GM19467 (cell line): Measurements from ENCODE around the gene DAB1.

Source experiments
- ATAC-seq: cut with Tn5 transposase; IDR thresholded peaks from one replicate; pipeline ENCODE4 v1.9.1; 2021; ENCODE audit warnings: mild to moderate bottlenecking, moderate library complexity; ENCODE audit not compliant: unreplicated experiment

DAB1 gene

DNA sequence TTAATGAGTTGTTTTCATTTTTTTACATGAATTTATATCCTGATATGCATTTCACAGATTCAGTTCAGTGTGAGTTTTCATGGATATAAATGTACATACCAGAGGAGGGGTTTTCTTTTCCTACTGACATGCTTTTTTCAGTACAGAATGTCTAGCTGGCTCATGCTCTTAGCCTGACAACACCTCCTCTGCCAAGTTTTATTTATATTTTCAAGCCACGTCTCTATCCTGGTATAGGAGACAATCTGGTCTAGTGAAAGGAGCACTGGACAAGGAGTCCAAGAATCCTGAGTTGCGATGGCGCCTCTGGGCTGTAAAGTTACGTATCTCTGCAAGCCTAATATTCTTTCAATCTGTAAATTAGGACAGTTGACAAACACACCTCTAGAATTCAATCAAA, 4.9 kb downstream of the DAB1 start:
- ATAC-seq: no peak

DNA sequence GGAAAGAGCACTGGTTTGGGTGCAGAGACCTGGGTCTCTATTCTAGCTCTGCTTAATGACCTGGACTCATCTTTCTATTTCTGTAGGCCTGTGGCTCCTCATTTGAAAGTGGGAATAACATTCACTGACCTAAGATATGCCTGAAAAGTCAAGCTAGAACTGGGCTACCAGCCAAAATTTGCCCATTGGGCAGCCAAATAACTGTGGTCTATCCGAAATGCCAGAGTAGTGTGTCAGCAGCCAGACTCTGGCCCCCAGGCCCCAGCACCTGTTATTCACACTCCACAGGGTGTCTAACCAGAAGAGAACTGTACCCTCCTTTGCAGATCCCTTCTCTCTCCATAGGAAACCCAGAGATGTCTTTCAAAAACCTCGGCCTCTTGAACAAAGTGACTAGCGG, 12.6 kb downstream of the DAB1 start:
- no peak for ATAC-seq

GRCh38 chr1:57410508-57410907, 13.4 kb downstream of the DAB1 start:
- no peak for ATAC-seq

DNA sequence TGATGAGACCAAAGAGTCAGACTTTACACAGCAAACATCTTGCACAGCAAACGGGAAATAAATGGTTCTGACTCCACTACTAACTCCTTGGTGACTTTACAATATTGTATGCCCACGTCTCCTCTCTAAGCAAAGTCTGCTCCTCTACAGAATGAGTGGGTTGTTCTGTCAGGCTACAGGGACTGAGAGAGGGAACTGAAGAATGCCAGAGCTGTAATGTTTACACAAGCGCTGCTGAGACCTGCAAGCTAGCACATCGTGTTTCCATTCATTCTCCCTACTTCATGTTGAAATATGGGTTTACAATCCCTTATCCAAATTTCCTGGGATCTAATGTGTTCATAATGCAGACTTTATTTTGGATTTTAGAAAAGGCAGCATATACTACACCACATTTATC, 15.9 kb downstream of the DAB1 start:
- no peak for ATAC-seq

DNA sequence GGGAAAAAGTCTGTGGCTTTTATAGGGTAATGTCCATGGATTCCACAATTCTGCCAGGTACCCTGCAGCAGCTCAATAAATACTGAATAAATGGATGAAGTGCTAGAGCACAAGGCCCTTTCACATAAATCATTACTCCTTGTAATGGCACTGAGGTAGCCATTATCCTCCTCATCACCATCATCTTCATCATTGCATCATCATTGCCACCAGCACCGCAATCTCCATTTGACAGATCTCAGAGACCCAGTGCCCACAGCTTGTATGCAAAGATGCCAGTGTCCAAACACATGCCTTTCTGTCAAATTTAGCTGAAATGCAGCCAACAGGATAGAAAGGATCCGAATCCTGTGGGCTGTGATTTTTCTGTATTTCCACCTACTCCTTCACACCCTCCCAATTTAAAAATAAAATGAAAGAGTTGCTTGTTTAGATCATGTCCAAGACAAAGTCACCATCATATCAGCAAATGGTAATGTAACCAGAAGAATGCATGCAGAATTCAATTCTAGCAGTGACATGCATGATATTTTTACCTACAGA, 17.4 kb downstream of the DAB1 start:
- no peak for ATAC-seq

DNA sequence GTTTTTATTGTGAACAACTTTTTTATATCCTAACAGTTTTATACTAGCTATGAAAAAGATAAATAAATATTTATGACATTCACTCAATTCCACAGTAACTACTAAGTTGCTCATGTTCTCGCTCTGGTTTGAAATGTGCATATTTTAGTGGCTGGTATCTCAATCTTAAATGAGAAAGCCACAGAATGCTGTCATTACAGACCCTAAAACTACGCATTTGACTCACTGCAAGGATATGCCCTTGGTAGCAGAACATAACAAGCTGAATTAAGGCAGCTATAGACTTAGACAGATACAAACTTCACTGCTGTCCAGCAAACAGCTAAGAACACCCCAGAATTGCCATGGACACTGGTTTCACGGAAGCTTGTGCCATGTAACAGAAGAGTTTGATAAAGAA, 19.0 kb downstream of the DAB1 start:
- no peak for ATAC-seq

DNA sequence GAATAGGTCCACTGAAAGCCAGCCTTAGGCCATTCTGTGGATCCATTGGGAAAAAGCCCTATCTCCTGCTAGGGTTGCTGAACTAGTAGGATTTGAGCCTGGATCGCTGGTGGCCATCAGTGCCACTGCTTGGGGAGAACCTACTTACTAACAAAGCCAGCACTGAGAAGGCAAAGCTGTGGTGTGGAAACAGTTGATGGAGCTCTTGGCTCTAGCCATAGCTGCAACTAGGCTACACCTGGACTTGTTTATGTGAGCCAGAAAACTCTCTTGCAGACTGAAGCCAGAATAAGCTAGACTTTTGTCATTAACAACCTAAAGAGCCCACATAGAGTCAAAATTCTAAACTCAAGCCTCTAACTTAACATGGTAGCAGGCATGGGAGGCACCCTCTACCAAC, 20.7 kb downstream of the DAB1 start:
- ATAC-seq: no peak

GRCh38 chr1:57401671-57402070, 22.2 kb downstream of the DAB1 start:
- no peak for ATAC-seq

- ATAC-seq: no peak
Observed at GRCh38 chr1:57400048-57400447, 23.8 kb downstream of the DAB1 start.

DNA sequence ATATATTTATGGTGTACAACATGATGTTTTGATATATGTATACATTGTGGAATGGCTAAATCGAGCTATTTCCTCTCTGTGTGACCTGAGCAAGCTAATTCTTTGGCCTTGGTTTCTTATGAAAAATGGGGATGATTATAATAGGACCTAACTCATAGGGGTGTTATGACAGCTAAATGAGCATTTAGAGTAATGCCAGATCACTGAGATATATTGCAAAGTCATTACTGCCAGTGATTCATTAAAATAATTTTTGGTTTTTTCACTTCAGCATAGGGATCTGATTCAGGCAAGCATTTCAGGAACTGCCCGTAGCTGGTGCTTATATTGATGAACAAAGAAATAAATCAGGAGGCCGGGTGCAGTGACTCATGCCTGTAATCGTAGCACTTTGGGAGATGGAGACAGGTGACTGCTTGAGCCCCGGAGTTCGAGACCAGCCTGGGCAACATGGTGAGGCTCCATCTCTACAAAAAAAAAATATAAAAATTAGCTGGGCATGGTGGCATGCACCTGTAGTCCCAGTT, 30.7 kb downstream of the DAB1 start:
- ATAC-seq: no peak

DNA sequence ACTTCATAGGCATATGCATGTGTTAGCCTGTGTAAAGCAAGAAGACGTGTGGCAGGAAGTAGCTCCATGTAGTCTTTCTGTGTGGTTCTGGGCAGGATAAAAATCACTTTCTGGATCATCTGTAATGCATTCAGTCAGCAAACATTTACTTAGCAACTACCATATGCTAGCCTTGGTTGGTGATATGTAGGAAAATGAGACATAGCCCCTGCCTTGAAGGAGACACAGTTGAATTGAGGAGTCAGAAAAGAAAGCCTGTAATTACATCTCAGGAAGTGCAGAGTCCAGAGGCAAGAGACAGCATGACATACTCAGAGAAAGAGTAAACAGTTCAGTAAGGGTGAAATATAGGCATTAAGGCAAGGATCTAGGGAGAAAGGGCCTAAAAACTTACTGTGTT, 38.5 kb downstream of the DAB1 start:
- no peak for ATAC-seq

- no peak for ATAC-seq
Observed at GRCh38 chr1:57384901-57385300, 39.0 kb downstream of the DAB1 start.

DNA sequence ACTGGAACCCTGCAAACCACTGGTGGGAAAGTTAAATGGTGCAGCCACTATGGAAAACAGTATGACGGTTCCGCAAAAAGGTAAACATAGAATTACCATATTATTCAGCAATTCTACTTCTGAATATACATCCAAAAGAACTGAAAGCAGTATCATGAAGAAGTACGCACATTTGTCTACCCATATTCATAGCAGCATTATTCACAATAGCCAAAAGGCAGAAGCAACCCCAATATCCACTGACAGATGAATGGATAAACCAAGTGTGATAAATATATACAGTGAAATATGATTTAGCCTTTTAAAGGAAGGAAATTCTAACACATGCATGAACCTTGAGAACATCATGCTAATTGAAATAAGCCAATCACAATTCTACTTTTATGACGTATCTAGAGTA, 39.6 kb downstream of the DAB1 start:
- no peak for ATAC-seq

DNA sequence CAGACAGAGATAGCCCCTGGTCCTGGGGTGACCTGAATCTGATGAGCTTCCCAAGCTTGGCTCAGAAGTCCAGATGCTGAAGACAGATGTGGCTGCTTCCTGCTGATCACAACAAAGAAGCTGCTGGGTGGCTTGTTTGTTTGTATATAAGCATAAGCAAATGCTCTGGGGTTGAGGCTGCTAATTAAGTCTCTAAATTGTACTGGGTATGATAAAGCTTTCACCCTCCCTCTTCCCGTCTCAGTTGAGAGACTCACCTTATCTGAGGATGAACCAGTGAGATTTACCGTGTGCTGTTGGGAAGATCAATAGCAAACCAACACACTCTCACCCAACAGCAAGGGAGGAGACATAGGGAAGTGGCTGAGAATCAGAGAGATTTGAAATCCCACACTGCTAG, 42.0 kb downstream of the DAB1 start:
- no peak for ATAC-seq

DNA sequence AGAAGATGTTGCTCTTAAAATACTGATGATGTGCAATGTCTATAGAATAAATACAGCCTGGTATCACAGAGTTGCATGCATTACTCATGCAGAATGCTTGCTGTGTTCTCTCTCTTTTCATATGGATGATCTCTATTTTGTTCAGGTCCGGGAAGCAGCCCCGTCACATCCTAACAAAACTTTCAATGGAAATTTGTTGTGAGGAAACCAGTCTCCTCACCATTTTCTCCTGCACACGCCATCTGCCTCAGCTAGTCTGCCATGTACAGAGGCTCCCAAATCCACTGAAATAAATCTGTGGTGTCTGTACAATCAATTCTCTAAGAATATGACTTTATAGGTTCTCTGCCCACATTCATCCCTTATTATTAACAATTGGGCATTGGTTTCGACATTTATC, 42.4 kb downstream of the DAB1 start:
- ATAC-seq: no peak

DNA sequence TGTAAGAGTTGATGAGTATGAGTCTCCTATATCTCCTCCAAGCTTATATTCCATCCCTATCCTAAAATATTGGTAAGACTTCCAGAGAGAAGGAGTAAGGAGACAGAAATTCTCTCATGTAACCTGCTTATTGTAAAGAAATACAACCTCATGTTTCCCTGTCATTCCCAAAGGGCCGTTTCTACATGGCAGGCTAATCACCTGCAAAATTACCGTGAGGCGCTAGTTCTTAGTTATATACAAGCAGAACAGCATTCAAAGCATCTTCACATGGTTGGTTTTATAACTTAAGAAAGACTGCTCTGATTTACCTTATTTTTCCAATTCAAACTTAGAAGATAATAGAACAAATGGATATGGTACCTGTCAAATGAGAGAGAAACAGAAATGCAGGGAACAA, 42.9 kb downstream of the DAB1 start:
- ATAC-seq: no peak

GRCh38 chr1:57378534-57378933, 45.3 kb downstream of the DAB1 start:
- no peak for ATAC-seq

DNA sequence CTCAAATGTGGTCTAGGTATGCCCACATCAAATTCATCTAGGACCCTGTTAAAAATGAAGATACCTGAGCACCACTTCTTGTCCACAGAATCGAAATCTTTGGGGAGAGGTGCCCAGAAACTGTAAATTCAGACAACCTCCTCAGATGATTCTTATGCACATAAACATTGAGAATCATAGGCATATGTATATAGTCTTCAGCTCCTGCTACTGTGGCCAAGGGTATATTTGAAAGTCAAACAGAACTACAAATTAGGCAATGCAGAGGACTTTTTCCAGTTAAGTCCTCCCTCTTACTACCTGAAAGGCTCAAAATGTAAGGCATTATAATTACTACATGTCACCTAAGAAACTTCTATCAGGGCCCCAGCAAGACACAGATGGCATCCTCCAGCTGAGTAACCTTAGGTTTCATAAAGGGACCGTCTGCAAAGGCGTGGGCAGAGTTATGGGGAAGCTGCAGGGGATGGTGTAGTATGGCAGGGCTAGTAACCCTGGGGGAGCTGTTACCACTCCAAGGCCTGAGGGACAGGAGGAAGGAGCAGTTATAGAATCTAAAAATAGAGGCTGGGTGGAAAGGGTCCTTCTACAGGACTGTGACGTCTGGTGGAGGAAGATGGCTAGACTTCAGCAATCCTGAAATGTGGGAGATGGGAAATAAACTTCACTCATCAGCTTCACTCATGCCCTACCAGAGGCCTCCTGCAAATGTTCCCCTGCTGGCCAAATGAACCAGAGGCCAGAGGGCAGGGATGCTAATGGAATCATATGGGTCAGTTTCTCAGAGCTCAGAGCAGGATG, 46.3 kb downstream of the DAB1 start:
- ATAC-seq: no peak

DNA sequence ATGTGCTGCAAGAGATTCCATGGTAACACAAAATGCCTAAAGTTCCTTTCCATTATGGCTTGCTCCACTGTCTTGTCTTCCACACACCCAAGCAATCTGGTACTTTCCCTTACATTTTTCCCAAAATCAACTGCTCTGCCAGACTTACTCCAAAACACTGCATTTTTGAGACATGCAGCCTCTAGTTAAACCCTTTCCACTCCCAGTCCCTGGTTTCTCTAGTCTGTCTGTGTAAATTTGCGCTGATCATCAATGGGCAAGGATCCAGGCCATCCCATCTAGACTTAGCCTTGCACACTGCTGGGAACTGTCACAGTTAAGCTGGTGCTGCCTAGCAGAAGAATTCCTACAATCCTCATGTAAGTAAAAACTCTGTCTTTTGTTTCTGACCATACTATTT, 47.8 kb downstream of the DAB1 start:
- no peak for ATAC-seq

- ATAC-seq: no peak
Observed at GRCh38 chr1:57369889-57370288, 54.0 kb downstream of the DAB1 start.

GRCh38 chr1:57367945-57368344, 55.9 kb downstream of the DAB1 start:
- no peak for ATAC-seq

DNA sequence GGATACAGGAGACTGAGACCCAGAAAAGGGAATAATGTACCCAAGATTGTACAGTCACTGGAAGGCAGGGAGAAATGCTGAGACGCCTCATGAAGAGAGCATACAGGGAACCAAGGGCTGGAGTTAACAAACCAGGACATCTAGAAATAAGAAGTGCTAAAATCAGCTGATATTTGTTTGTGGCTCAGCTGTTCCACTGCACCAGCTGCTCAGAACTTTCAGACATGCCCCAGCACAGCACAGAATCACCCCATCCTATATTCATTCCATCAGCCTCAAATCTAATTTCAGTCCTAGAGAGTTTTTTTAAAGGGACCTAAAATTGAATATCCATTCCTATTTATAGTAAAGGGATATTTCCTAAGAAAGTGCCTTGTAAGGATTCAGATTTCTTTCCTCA, 60.2 kb downstream of the DAB1 start:
- ATAC-seq: no peak

GRCh38 chr1:57363165-57363564, 60.7 kb downstream of the DAB1 start:
- no peak for ATAC-seq
